ENCODE data around the gene GPR63. TPM values are rescaled to one million over a fixed set of nuclear protein-coding genes. Genes with fewer than 3 reads are reported as not detected.
A peak's percentile ranks its signal among the peaks of the same experiment; 100 is the strongest.

The GPR63 gene
- total and polyA plus RNA-seq, 9 of the 15 experiments (the other 6 are each of a cell fraction or from before 2014, with no cell fraction given), result 1.6 to 5.1 (median 3.7) TPM

GRCh38 chr6:96760153-96760687 lies 77.1 kb downstream of the GPR63 start:
- ATAC-seq (no peak; the same call in 2 of the 3 replicates), DNase-seq (ENCODE audit: extremely low read depth in 1 of 4, low spot score in 3 of 4) (no peak), FAIRE-seq (no peak)
- in situ Hi-C loops (cut with MboI) (no loop called here), intact Hi-C loops (cut with micrococcal nuclease) (loop anchor here (5.0 to 10.0 kb wide), 3 partner anchors 133 to 295 kb away; partner anchors contain the start of gene NDUFAF4)
- Histone ChIP-seq H3K27ac (ENCODE audit: extremely low read depth, low read depth, low read length) (no peak overlapping the region), H3K4me3 (no peak overlapping the region), H3K9ac (ENCODE audit: insufficient read depth in 1 of 2, low read depth in 2 of 2, low read length in 2 of 2) (no peak overlapping the region), H3K9me3 (replicated peaks; ENCODE audit: control insufficient read depth, insufficient read depth, low read depth, low read length) (no peaks in the 10 kb centered on the region), H3K9me1 (ENCODE audit: control insufficient read depth, insufficient read depth, low read length) (no peaks in the 10 kb centered on the region), H2AFZ (ENCODE audit: low read depth, low read length) (no peak overlapping the region), H3K36me3 (ENCODE audit: control insufficient read depth, insufficient read depth, low read length) (no peaks in the 10 kb centered on the region), H3K4me1 (replicated peaks in 1 of 2; ENCODE audit: control insufficient read depth in 2 of 2, insufficient read depth in 2 of 2, low read length in 2 of 2) (no peaks in the 10 kb centered on the region), H4K20me1 (replicated peaks; ENCODE audit: control insufficient read depth, insufficient read depth, low read length) (no peaks in the 10 kb centered on the region), H3K4me2 (ENCODE audit: insufficient read depth, low read length) (no peak overlapping the region), H3K27me3 (ENCODE audit: control insufficient read depth in 2 of 2, insufficient read depth in 2 of 2, low read length in 2 of 2) (peaks cover 6 to 23% of the 10 kb centered on the region in 2 experiments; a peak in 3 of 5 replicates), H3K79me2 (ENCODE audit: control insufficient read depth, insufficient read depth, low read length) (no peaks in the 10 kb centered on the region)
- CTCF ChIA-PET (ENCODE audit: low intra/inter-chr PET ratio), result no interaction called here
- TF ChIP-seq RAD21 (CRISPR knock-in tag; conservative IDR thresholded peaks at IDR 0.05 in 1 of 2, IDR thresholded peaks at IDR 0.05 in 1 of 2) (peak in 1 of 2 experiments; percentile 33; a peak in 1 of 4 replicates), CTCF (IDR thresholded peaks at IDR 0.05 in 2 of 3, conservative IDR thresholded peaks at IDR 0.05 in 1 of 3; ENCODE audit: insufficient read depth in 2 of 3, low read depth in 1 of 3, low read length in 3 of 3) (peak in 1 of 3 experiments; percentile 18; a peak in 2 of 6 replicates), NCOR1 (IDR thresholded peaks at IDR 0.05) (no peak)
- 0% methylated on average over 4 of the region's 4 CpGs for WGBS (ENCODE audit: insufficient coverage, low coverage, missing lambda C conversion rate)
- POLR2A ChIA-PET, result no interaction called here
- no TSS peak for BruUV-seq (replicated peaks)

Data from K562 (cell line).